Breast epithelium (tissue), 4 donors: Measurements from ENCODE around the gene OBP2B. TPM values are rescaled to one million over a fixed set of nuclear protein-coding genes. Genes with fewer than 3 reads are reported as not detected.
A peak's percentile ranks its signal among the peaks of the same experiment; 100 is the strongest.
"Not testable (repeated sequence)": the region's sequence is repeated elsewhere in the genome, so short reads cannot be mapped to it uniquely, and the experiment has no call there.

Source experiments
- DNase-seq, 2 donors: peaks; one replicate each; pipeline ENCODE4 v3.0.0-alpha.2; 2019; ENCODE audit warnings: low spot score in 2 of 2
- H3K27ac ChIP-seq, 2 donors: fragments of 200-600 bp; sonication (generic) in 1 of 2; one replicate each; pipeline ENCODE4 v1.5.1; 2016 to 2019; ENCODE audit warnings: mild to moderate bottlenecking in 1 of 2
- H3K27me3 ChIP-seq, 2 donors: fragments of 200-600 bp; sonication (generic) in 1 of 2; one replicate each; pipeline versions ENCODE4 v1.5.1 to v1.6.0; 2017 to 2019; ENCODE audit warnings: control low read depth in 1 of 2, mild to moderate bottlenecking in 1 of 2
- H3K36me3 ChIP-seq: fragments of 200-600 bp; one replicate; pipeline ENCODE4 v1.5.1; 2019
- H3K4me1 ChIP-seq, 2 donors: fragments of 200-600 bp; sonication (generic); one replicate each; pipeline ENCODE4 v1.5.1; 2016 to 2019; ENCODE audit warnings: control low read depth in 1 of 2
- H3K4me3 ChIP-seq, 3 donors: fragments of 200-600 bp; sonication (generic); 1 replicate in 2 of 3; 2 replicates in 1 of 3; pipeline ENCODE4 v1.5.1; 2016 to 2019; ENCODE audit warnings: mild to moderate bottlenecking in 3 of 3, moderate library complexity in 2 of 3
- H3K9me3 ChIP-seq, 2 donors: fragments of 200-600 bp; sonication (generic) in 1 of 2; one replicate each; pipeline ENCODE4 v1.5.1; 2016 to 2019; ENCODE audit warnings: control low read depth in 1 of 2
- POLR2A ChIP-seq: fragments of 450-650 bp; IDR thresholded peaks from one replicate; pipeline ENCODE4 v1.6.1; 2016; ENCODE audit warnings: antibody characterized with exemption, mild to moderate bottlenecking, moderate library complexity
- POLR2AphosphoS5 ChIP-seq, 3 donors: sonication (generic); formaldehyde crosslinking; IDR thresholded peaks; one replicate each; pipeline ENCODE4 v1.6.1; 2017; ENCODE audit warnings: antibody characterized with exemption in 3 of 3
- intact Hi-C: fragments of 100-400 bp; cut with DNase I; formaldehyde crosslinking; loops from one replicate; pipeline ENCODE4 v1.15.1; 2023; ENCODE audit warnings: low total_unique reads
- total RNA-seq, 3 donors: library from RNA; depleted of rRNA; stranded (reverse); fragments of >200 nt; gene quantifications; one replicate each; pipeline ENCODE4 v1.1.0, GENCODE V29; 2016
- TF ChIP-seq, protein P1 (sequence below), 3 donors: fragments of 450-650 bp; IDR thresholded peaks; one replicate each; pipeline ENCODE4 v1.5.1; 2016 to 2017; ENCODE audit warnings: antibody characterized with exemption in 3 of 3, mild to moderate bottlenecking in 3 of 3, moderate library complexity in 3 of 3

The OBP2B gene
- total RNA-seq, 3 donors from 2014 or later = 0.88 to 0.98 TPM; not detected in 1

DNA sequence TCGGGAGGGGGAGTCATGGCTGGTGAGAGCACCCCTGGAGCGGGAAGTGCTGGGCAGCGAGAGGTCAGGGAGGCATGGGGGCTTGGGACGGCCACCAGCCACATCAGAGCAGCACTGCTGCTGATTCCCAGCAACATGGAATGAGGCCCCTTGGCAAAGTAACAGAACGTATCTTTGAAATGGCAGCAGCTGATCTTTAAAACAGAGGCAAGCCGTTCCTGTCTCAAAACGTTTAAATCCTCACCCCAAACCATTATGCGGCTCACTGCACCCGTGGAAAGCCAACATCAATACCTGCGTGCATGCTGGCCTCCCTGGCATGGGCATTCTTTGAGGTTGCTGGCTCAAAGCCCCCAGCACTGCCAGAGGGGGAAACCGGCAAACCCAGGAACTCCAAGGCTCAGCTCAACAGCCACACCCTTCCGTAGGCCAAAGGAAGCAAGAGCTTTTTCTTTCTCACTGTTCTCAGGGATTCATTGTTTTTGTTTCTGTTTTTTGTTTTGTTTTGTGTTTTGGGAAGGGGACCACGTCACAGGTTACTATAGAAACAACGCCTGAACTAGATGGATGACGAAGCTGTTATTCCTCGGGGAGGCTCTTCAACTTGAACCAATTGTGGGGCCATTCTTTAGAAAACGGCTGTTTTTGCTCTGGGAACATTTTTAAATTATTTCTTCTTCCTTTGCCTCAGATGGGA is 28.1 kb upstream of the OBP2B start:
- intact Hi-C loops = no loop called here
- peak in 1 of 2 donors; percentile 50 for DNase-seq

DNA sequence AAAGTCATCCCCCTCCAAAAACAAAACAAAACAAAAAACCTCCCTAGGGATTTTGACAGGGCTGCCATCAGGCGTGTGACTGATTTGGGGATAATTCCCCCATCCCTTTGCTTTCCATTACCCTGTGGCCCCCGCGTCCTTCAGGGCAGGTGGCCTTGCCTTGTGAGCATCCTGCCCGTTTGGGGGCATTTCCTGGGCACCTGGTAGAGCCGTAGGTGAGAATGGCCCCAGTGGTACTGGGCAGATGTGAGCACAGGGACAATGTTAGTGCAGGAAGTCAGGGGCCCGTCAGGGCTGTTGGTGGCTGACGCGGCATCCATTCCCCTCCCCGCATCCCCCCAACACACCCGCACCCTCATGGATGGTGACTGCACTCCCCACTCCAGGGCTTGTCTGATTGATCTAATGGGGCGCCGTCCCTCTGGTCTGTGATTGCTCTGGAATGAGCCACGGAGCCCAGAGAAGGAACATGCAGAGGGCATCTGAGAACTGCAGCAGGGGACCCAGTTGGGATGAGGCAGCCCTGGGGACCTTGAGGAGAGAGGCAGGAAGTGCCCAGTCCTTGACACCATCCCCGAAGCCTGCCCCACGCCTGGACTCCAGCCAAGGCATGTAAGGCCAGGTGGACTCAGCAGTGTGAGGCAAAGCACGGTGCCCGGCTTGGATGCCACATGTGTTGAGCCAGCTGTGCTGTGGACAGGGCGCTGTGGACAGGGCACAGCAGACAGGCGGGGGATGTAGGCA is 27.4 kb upstream of the OBP2B start:
- H3K27me3 ChIP-seq, H3K4me1 ChIP-seq, H3K9me3 ChIP-seq, H3K36me3 ChIP-seq, intact Hi-C loops: not testable (repeated sequence)
- peak overlapping the region in 1 of 3 donors; percentile 15 for H3K4me3 ChIP-seq
- peak in 1 of 2 donors; percentile 48 for DNase-seq
- H3K27ac ChIP-seq = peak overlapping the region; percentile 65 to 90

More for the DNA sequence above, 28.1 kb upstream of the OBP2B start:
- H3K9me3 ChIP-seq = no peaks in the 10 kb centered on the region
- H3K27me3 ChIP-seq = no peaks in the 10 kb centered on the region
- TF ChIP-seq POLR2A (no peak), POLR2AphosphoS5 (IDR thresholded peaks at IDR 0.05) (no peak)
- TF ChIP-seq, protein P1, sequence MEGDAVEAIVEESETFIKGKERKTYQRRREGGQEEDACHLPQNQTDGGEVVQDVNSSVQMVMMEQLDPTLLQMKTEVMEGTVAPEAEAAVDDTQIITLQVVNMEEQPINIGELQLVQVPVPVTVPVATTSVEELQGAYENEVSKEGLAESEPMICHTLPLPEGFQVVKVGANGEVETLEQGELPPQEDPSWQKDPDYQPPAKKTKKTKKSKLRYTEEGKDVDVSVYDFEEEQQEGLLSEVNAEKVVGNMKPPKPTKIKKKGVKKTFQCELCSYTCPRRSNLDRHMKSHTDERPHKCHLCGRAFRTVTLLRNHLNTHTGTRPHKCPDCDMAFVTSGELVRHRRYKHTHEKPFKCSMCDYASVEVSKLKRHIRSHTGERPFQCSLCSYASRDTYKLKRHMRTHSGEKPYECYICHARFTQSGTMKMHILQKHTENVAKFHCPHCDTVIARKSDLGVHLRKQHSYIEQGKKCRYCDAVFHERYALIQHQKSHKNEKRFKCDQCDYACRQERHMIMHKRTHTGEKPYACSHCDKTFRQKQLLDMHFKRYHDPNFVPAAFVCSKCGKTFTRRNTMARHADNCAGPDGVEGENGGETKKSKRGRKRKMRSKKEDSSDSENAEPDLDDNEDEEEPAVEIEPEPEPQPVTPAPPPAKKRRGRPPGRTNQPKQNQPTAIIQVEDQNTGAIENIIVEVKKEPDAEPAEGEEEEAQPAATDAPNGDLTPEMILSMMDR (IDR thresholded peaks at IDR 0.05) = no peak
- H3K27ac ChIP-seq = peak overlapping the region; percentile 65 to 90
- no peaks in the 10 kb centered on the region for H3K4me1 ChIP-seq
- no peaks in the 10 kb centered on the region for H3K36me3 ChIP-seq
- peak overlapping the region in 1 of 3 donors; percentile 15 for H3K4me3 ChIP-seq

DNA sequence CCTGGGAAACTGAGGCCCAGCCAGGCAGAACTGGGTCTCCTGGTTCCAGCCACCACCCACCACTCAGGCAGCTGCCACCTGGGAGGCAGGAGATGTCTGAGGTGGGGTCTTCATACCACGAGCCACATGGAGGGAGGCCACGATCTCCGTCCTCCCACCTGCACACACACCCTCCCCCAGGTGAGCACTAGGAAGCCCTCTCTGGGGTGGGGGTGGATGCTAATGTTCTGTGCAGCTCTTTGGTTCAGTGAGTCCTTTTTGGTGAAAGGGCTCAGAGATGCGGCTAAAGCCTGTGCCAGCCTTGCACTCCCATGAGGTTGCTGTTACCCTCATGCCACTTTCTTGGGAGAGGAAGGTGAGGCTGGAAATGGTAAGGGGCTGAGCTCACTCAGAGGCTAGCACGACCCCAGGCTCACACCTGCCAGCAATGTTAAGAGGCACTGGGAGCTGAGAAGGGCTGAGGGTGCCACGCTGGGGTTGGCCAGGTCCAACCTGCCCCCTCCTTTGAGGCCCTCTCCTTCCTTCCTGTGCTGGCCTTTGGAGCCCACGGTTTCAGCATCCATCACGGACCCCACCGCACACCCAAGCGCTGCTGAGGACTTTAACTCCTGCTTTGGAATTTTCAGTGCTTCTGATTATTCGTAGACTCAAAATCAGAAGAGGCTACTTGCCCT is 26.6 kb upstream of the OBP2B start:
- H3K27me3 ChIP-seq = no peaks in the 10 kb centered on the region
- no peaks in the 10 kb centered on the region for H3K4me1 ChIP-seq
- H3K27ac ChIP-seq = peak overlapping the region in 1 of 2 donors; percentile 25
- H3K4me3 ChIP-seq = no peak overlapping the region
- intact Hi-C loops = no loop called here
- TF ChIP-seq, protein P1 (IDR thresholded peaks at IDR 0.05) = no peak
- TF ChIP-seq POLR2A (no peak), POLR2AphosphoS5 (IDR thresholded peaks at IDR 0.05) (no peak)
- no peak for DNase-seq
- H3K36me3 ChIP-seq = no peaks in the 10 kb centered on the region
- H3K9me3 ChIP-seq = no peaks in the 10 kb centered on the region

DNA sequence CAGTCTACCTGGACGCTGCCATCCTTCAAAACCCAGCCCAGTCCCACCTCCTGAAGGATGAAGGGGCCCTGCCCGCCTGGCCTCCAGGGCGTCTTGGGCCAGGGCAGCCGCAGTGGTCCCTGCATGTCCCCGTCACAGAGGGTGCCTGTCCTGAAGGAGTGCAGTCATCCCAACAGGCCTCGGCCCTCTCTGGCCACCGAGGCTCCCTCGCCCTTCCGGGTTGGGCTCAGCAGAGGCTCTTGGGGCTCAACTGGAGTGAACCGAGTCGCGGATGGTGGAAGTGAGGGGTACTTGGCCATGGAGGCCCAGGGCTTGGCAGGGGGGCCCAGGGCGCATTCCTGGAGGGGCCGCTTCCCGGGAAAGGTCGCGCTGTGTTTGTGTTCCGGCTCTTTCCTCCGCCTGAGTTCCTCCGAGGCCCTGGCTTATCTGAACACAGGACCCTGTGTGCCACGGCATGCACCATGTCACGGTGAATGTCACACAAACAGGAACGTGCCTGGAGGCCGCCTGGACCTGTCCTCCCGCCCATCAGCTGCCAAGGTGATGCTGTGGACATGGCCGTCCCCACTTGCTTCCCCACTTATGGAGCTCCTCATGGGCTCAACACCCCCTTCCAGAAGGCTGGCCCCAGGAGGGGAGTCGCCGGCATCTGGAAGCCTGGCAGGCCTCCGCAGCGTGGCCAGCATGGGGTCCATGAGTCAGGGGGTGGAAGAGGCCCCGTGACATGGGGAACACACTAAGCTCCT is 25.7 kb upstream of the OBP2B start:
- no peaks in the 10 kb centered on the region for H3K4me1 ChIP-seq
- peak overlapping the region in 1 of 2 donors; percentile 55 for H3K27ac ChIP-seq
- no peak overlapping the region for H3K4me3 ChIP-seq
- H3K27me3 ChIP-seq = no peaks in the 10 kb centered on the region
- peak in 1 of 2 donors; percentile 2 for DNase-seq
- no peaks in the 10 kb centered on the region for H3K9me3 ChIP-seq
- TF ChIP-seq, protein P1 (IDR thresholded peaks at IDR 0.05) = no peak
- TF ChIP-seq POLR2AphosphoS5 (IDR thresholded peaks at IDR 0.05) (no peak), POLR2A (no peak)
- H3K36me3 ChIP-seq = no peaks in the 10 kb centered on the region
- intact Hi-C loops = no loop called here

DNA sequence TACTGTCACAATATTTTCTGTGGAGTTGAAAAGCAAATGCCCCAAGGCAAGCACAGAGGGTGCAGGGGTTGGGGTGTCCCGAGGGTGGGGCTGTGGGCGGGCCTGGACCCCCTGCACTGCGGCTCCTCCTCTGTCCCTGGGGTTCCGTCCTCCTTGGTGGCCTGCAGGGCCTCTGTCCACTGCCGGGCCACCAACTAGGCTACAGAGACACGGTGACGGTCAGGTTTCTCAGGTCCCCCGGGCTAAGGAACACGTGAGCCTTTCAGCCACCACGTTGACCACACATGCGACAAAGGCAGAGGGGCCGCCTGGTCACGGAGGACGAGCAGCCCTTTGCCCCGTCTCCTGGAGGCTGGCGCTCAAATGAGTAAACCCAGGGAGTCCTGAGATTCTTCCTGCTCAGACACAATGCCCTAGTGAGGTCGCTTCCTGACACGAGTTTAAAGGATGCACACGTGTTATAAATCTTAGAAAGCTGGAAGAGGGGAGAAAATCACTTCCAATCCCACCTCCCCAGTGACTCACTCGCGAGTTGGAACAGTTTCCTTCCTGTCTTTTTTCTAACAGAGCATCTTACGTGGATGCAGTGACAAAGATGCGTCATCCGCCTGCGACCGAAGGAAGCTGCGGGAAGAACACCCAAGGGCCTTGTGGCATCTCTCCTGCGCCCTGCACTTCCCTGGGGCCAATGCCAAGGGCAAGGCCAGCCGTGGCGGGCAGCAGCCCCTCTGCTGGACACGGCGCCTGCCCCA is 24.8 kb upstream of the OBP2B start:
- Histone ChIP-seq H3K4me3 (no peak overlapping the region), H3K27me3 (no peaks in the 10 kb centered on the region), H3K27ac (peak overlapping the region in 1 of 2 donors; percentile 55), H3K4me1 (no peaks in the 10 kb centered on the region), H3K9me3 (no peaks in the 10 kb centered on the region), H3K36me3 (no peaks in the 10 kb centered on the region)
- intact Hi-C loops = no loop called here
- DNase-seq = peak in 1 of 2 donors; percentile 5
- no peak for TF ChIP-seq POLR2A
- TF ChIP-seq POLR2AphosphoS5 (IDR thresholded peaks at IDR 0.05) = no peak
- TF ChIP-seq, protein P1 (IDR thresholded peaks at IDR 0.05) = no peak

DNA sequence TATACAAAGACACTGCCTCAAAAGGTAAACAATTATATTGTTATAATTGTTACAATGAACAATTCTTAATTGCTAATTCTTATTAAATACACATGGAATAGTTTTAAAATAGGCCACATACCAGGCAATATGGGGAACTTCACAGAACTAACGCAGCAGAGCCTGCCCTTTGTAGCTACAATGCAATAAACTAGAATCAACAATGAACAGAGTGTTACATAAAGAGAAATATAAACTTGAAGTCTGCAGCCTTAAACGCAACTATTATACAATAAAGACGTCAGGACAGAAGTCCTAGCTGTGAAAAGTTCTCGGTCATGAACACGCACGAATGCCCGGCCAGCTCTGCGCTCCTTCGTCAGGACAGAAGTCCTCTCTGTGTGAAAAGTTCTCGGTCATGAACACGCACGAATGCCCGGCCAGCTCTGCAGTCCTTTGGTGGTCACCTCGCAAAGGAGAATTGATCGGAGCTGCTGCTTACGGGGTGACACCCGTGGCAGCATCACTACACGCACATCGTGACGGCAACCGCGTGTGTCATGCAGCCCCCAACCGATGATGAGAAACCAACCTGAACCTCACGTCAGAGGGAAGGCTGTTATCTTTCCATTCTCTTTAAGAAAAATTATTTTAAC is 23.0 kb upstream of the OBP2B start:
- H3K4me1 ChIP-seq, H3K27me3 ChIP-seq, H3K36me3 ChIP-seq, intact Hi-C loops, H3K9me3 ChIP-seq, H3K4me3 ChIP-seq, H3K27ac ChIP-seq: not testable (repeated sequence)
- peak in 1 of 2 donors; percentile 14 for DNase-seq

DNA sequence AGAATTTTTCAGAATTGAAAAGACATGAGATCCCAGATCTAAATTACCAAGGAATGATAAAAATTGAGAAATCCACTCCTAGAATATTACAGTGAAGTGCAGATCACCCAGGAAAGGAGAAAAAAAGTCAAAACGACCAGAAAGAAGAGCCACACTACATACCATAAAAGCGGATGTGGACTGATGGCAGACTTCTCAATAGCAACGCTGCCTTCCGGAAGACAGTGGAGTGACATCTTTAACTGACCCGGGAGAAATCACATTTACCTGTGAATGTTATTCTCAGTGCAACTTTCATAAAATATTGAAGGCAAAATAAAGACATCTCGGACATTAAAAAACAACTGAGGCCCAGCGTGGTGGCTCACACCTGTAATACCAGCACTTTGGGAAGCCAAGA is 21.5 kb upstream of the OBP2B start:
- H3K27me3 ChIP-seq, intact Hi-C loops, DNase-seq: not testable (repeated sequence)

More for the DNA sequence above, 21.5 kb upstream of the OBP2B start:
- not testable (repeated sequence) for H3K4me3 ChIP-seq, H3K9me3 ChIP-seq, H3K27ac ChIP-seq, H3K4me1 ChIP-seq, H3K36me3 ChIP-seq
